ENCODE measurements around the gene RASA3.
A peak's percentile ranks its signal among the peaks of the same experiment; 100 is the strongest.
"Not testable (repeated sequence)": the region's sequence is repeated elsewhere in the genome, so short reads cannot be mapped to it uniquely, and the experiment has no call there.

The RASA3 gene

DNA sequence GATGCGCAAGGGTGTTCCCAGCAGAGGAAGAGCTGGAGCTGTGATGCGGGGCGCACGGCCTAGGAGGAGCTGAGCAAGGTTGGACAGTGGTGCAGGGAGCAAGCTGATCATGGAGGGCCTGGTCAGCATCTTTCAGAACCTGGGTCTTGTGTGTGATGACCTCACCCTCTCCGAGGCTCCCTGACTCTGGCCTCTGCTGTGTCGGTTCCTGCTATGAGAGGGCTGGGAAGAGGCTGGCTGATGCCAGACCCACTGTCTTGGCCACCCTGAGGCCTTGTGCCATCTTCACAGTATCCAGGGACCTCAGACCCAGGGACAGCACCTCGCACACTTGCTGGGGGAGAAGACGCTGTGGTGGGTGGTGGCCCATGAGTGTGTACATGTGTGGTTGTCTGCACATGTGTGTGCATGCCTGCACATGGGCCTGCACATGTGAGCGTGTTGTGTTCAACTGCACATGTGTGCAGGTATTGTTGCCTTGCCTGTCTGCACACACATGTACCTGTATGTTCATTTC is 142.0 kb downstream of the RASA3 start:
- Histone ChIP-seq H3K4me3 (replicated peaks; ENCODE audit: insufficient read depth, low read length) (no peak overlapping the region), H3K27ac (replicated peaks) (0 out of 2 replicates have a peak overlapping the region, but pooled peaks have one; percentile 13), H3K27me3 (ENCODE audit: insufficient read depth, poor library complexity, severe bottlenecking) (no peaks in the 10 kb centered on the region)
- TF ChIP-seq POLR2AphosphoS5 (IDR thresholded peaks at IDR 0.05; ENCODE audit: low read depth) = no peak
- TF ChIP-seq, protein P1, sequence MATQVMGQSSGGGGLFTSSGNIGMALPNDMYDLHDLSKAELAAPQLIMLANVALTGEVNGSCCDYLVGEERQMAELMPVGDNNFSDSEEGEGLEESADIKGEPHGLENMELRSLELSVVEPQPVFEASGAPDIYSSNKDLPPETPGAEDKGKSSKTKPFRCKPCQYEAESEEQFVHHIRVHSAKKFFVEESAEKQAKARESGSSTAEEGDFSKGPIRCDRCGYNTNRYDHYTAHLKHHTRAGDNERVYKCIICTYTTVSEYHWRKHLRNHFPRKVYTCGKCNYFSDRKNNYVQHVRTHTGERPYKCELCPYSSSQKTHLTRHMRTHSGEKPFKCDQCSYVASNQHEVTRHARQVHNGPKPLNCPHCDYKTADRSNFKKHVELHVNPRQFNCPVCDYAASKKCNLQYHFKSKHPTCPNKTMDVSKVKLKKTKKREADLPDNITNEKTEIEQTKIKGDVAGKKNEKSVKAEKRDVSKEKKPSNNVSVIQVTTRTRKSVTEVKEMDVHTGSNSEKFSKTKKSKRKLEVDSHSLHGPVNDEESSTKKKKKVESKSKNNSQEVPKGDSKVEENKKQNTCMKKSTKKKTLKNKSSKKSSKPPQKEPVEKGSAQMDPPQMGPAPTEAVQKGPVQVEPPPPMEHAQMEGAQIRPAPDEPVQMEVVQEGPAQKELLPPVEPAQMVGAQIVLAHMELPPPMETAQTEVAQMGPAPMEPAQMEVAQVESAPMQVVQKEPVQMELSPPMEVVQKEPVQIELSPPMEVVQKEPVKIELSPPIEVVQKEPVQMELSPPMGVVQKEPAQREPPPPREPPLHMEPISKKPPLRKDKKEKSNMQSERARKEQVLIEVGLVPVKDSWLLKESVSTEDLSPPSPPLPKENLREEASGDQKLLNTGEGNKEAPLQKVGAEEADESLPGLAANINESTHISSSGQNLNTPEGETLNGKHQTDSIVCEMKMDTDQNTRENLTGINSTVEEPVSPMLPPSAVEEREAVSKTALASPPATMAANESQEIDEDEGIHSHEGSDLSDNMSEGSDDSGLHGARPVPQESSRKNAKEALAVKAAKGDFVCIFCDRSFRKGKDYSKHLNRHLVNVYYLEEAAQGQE (IDR thresholded peaks at IDR 0.05; ENCODE audit: insufficient replicate concordance, low read depth) = no peak
- TF ChIP-seq GABPA (IDR thresholded peaks at IDR 0.05; ENCODE audit: low read depth) = no peak
- TF ChIP-seq, protein P2, sequence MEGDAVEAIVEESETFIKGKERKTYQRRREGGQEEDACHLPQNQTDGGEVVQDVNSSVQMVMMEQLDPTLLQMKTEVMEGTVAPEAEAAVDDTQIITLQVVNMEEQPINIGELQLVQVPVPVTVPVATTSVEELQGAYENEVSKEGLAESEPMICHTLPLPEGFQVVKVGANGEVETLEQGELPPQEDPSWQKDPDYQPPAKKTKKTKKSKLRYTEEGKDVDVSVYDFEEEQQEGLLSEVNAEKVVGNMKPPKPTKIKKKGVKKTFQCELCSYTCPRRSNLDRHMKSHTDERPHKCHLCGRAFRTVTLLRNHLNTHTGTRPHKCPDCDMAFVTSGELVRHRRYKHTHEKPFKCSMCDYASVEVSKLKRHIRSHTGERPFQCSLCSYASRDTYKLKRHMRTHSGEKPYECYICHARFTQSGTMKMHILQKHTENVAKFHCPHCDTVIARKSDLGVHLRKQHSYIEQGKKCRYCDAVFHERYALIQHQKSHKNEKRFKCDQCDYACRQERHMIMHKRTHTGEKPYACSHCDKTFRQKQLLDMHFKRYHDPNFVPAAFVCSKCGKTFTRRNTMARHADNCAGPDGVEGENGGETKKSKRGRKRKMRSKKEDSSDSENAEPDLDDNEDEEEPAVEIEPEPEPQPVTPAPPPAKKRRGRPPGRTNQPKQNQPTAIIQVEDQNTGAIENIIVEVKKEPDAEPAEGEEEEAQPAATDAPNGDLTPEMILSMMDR (IDR thresholded peaks at IDR 0.05; ENCODE audit: insufficient read depth, low read length) = no peak
- no peak for TF ChIP-seq SPI1 (IDR thresholded peaks at IDR 0.05; ENCODE audit: borderline replicate concordance, low read depth)
- no peak for DNase-seq (ENCODE audit: low read depth in 1 of 2, low spot score in 1 of 2)

DNA sequence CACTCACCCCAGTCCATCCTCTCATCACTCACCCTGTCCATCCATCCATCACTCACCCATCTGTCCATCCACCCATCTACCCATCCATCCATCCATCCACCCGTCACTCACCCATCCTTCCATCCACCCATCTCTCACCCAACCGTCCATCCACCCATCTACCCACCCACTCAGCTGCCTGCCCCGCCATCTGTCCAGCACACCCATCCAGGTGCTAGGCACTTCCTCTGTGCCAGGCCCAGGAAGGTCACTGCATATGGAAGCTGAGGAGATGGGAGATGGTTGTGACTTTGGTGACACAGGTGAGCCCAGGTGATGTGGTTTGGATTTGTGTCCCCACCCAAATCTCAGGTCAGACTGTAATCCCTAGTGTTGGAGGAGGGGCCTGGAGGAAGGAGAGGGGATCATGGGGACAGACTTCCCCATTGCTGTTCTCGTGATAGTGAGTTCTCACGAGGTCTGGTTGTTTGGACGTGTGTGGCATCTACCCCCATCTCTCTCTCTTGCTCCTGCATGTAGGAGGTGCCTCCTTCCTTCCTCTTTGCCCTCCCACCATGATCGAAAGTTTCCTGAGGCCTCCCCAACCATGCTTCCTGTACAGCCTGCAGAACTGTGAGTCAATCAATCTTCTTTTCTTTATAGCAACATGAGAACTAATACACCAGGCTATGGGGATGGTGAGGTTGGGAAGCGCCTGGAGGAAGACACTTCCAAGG is 142.7 kb downstream of the RASA3 start:
- H3K4me3 ChIP-seq (replicated peaks; ENCODE audit: insufficient read depth, low read length) = no peak overlapping the region
- no peaks in the 10 kb centered on the region for H3K27me3 ChIP-seq (ENCODE audit: insufficient read depth, poor library complexity, severe bottlenecking)
- H3K27ac ChIP-seq (replicated peaks) = no peak overlapping the region
- TF ChIP-seq GABPA (IDR thresholded peaks at IDR 0.05; ENCODE audit: low read depth) (no peak), POLR2AphosphoS5 (IDR thresholded peaks at IDR 0.05; ENCODE audit: low read depth) (no peak), SPI1 (IDR thresholded peaks at IDR 0.05; ENCODE audit: borderline replicate concordance, low read depth) (no peak)
- TF ChIP-seq, protein P2 (IDR thresholded peaks at IDR 0.05; ENCODE audit: insufficient read depth, low read length) = no peak
- TF ChIP-seq, protein P1 (IDR thresholded peaks at IDR 0.05; ENCODE audit: insufficient replicate concordance, low read depth) = no peak
- peak; percentile 25 to 56 for DNase-seq (ENCODE audit: low read depth in 1 of 2, low spot score in 1 of 2)

DNA sequence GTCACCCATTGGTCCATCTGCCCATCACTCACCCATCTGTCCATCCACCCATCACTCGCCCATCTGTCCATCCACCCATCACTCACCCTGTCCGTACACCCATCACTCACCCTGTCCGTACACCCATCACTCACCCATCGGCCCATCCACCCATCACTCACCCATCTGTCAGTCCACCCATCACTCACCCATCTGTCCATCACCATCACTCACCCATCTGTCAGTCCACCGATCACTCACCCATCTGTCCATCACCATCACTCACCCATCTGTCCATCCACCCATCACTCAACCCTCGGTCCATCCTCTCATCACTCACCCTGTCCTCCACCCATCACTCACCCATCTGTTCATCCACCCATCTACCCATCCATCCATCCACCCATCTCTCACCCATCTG is 143.6 kb downstream of the RASA3 start:
- H3K27ac ChIP-seq (replicated peaks); H3K27me3 ChIP-seq (ENCODE audit: insufficient read depth, poor library complexity, severe bottlenecking); H3K4me3 ChIP-seq (replicated peaks; ENCODE audit: insufficient read depth, low read length); DNase-seq (ENCODE audit: low read depth in 1 of 2, low spot score in 1 of 2): not testable (repeated sequence)

DNA sequence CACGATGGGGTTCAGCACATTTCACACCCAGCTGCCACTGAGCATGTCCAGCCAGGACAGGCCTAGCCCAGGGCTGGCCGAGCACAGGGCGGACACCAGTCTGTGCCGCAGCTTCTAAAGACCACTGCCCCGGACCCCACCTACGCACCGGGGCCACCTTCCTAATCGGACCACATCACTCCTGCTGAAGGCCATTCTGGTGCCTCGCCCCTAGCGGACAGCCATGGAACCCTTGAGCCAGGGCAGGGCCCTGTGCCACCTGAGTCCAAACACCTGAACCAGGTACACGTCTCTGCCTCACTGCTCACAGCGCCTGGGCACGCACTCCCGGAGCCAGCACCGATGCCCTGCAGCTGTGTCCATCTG is 150.1 kb downstream of the RASA3 start:
- Histone ChIP-seq H3K27ac (replicated peaks) (no peak overlapping the region), H3K27me3 (ENCODE audit: insufficient read depth, poor library complexity, severe bottlenecking) (no peaks in the 10 kb centered on the region), H3K4me3 (replicated peaks; ENCODE audit: insufficient read depth, low read length) (no peak overlapping the region)
- DNase-seq (ENCODE audit: low read depth in 1 of 2, low spot score in 1 of 2) = no peak
- TF ChIP-seq GABPA (IDR thresholded peaks at IDR 0.05; ENCODE audit: low read depth) (no peak), POLR2AphosphoS5 (IDR thresholded peaks at IDR 0.05; ENCODE audit: low read depth) (no peak), SPI1 (IDR thresholded peaks at IDR 0.05; ENCODE audit: borderline replicate concordance, low read depth) (no peak)
- TF ChIP-seq, protein P1 (IDR thresholded peaks at IDR 0.05; ENCODE audit: insufficient replicate concordance, low read depth) = no peak
